HEK293 (cell line): Measurements from ENCODE around the gene FOXF1.

Source experiments
- CTCF ChIP-seq: fragments of 450-650 bp; formaldehyde crosslinking; IDR thresholded peaks from 2 replicates; pipeline ENCODE4 v1.5.1; 2016; ENCODE audit warnings: missing biosample characterization, missing genetic modification characterization
- HOXA7 ChIP-seq: sonication (generic); formaldehyde crosslinking; IDR thresholded peaks from 2 replicates; pipeline ENCODE4 v1.8.1; 2022; ENCODE audit warnings: missing genetic modification reagents, borderline replicate concordance
- RBAK ChIP-seq: fragments of 450-650 bp; formaldehyde crosslinking; IDR thresholded peaks from 2 replicates; pipeline ENCODE4 v1.5.1; 2016; ENCODE audit warnings: missing biosample characterization, missing genetic modification characterization
- ZNF549 ChIP-seq: fragments of 450-650 bp; IDR thresholded peaks from 2 replicates; pipeline ENCODE4 v1.5.1; 2018; ENCODE audit warnings: missing biosample characterization, missing genetic modification characterization, mild to moderate bottlenecking, inconsistent platforms, moderate library complexity
- ZNF654 ChIP-seq: fragments of 450-650 bp; formaldehyde crosslinking; IDR thresholded peaks from 2 replicates; pipeline ENCODE4 v1.5.1; 2016; ENCODE audit warnings: low read depth, missing biosample characterization, missing genetic modification characterization
- ZNF670 ChIP-seq: fragments of 450-650 bp; formaldehyde crosslinking; IDR thresholded peaks from 2 replicates; pipeline ENCODE4 v1.5.1; 2016; ENCODE audit warnings: missing biosample characterization, missing genetic modification characterization, low read depth
- TF ChIP-seq, protein P1 (sequence below): fragments of 450-650 bp; formaldehyde crosslinking; optimal IDR thresholded peaks from 2 replicates; pipeline ENCODE3; 2016; ENCODE audit warnings: missing biosample characterization, mild to moderate bottlenecking, missing genetic modification characterization
- TF ChIP-seq, protein P2 (sequence below): fragments of 450-650 bp; formaldehyde crosslinking; IDR thresholded peaks from 2 replicates; pipeline ENCODE4 v1.5.1; 2016; ENCODE audit warnings: missing biosample characterization, missing genetic modification characterization

- TF ChIP-seq, protein P1, sequence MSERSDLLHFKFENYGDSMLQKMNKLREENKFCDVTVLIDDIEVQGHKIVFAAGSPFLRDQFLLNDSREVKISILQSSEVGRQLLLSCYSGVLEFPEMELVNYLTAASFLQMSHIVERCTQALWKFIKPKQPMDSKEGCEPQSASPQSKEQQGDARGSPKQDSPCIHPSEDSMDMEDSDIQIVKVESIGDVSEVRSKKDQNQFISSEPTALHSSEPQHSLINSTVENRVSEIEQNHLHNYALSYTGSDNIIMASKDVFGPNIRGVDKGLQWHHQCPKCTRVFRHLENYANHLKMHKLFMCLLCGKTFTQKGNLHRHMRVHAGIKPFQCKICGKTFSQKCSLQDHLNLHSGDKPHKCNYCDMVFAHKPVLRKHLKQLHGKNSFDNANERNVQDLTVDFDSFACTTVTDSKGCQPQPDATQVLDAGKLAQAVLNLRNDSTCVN, result no peak
- no peak for TF ChIP-seq HOXA7 (CRISPR knock-in tag)
- TF ChIP-seq ZNF549, result no peak
- no peak for TF ChIP-seq RBAK (tag by site-specific recombination)
- no peak for TF ChIP-seq CTCF (tag by site-specific recombination)
- no peak for TF ChIP-seq ZNF654 (tag by site-specific recombination)
- no peak for TF ChIP-seq ZNF670 (tag by site-specific recombination)
- TF ChIP-seq, protein P2, sequence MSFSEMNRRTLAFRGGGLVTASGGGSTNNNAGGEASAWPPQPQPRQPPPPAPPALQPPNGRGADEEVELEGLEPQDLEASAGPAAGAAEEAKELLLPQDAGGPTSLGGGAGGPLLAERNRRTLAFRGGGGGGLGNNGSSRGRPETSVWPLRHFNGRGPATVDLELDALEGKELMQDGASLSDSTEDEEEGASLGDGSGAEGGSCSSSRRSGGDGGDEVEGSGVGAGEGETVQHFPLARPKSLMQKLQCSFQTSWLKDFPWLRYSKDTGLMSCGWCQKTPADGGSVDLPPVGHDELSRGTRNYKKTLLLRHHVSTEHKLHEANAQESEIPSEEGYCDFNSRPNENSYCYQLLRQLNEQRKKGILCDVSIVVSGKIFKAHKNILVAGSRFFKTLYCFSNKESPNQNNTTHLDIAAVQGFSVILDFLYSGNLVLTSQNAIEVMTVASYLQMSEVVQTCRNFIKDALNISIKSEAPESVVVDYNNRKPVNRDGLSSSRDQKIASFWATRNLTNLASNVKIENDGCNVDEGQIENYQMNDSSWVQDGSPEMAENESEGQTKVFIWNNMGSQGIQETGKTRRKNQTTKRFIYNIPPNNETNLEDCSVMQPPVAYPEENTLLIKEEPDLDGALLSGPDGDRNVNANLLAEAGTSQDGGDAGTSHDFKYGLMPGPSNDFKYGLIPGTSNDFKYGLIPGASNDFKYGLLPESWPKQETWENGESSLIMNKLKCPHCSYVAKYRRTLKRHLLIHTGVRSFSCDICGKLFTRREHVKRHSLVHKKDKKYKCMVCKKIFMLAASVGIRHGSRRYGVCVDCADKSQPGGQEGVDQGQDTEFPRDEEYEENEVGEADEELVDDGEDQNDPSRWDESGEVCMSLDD (tag by site-specific recombination), result no peak
Measured at GRCh38 chr16:86553356-86553755, 43.0 kb downstream of the FOXF1 start.
